DND-41 (cell line): Measurements from ENCODE around the gene TBC1D21.

Experiments
- ATAC-seq: fragments of 200-7000 bp; cut with Tn5 transposase; 3 replicates; pipeline ENCODE4 v1.9.1; 2021; ENCODE audit warnings: low read depth; ENCODE audit not compliant: insufficient read depth
- DNase-seq: peaks from one replicate; pipeline ENCODE4 v3.0.0-alpha.2; 2020
- H2AFZ ChIP-seq: 2 replicates; pipeline ENCODE4 v1.6.0; 2012; ENCODE audit warnings: low read depth, low read length
- H3K27ac ChIP-seq: 2 replicates; pipeline ENCODE4 v1.5.1; 2012; ENCODE audit warnings: low read length, inconsistent platforms
- H3K27me3 ChIP-seq: fragments of 200-600 bp; sonication (generic); 2 replicates; pipeline ENCODE4 v1.6.0; 2012; ENCODE audit warnings: low read length, mild to moderate bottlenecking, inconsistent platforms; ENCODE audit not compliant: insufficient read depth, poor library complexity
- H3K36me3 ChIP-seq: 2 replicates; pipeline ENCODE4 v1.5.1; 2012; ENCODE audit warnings: low read length, inconsistent platforms; ENCODE audit not compliant: insufficient read depth
- H3K4me1 ChIP-seq: 2 replicates; pipeline ENCODE4 v1.5.1; 2012; ENCODE audit warnings: mild to moderate bottlenecking, low read length; ENCODE audit not compliant: insufficient read depth
- H3K4me2 ChIP-seq: 2 replicates; pipeline ENCODE4 v1.6.0; 2012; ENCODE audit warnings: mild to moderate bottlenecking, moderate library complexity, low read length, inconsistent platforms; ENCODE audit not compliant: insufficient read depth
- H3K4me3 ChIP-seq, 2 experiments: fragments of 200-600 bp in 1 of 2; shearing (Covaris generic) in 1 of 2; 2 replicates each; pipeline ENCODE4 v1.5.1; 2012 to 2016; ENCODE audit warnings: inconsistent platforms in 2 of 2, low read length in 2 of 2, mild to moderate bottlenecking in 2 of 2, low read depth in 1 of 2, moderate library complexity in 1 of 2
- H3K79me2 ChIP-seq: 2 replicates; pipeline ENCODE4 v1.6.0; 2012; ENCODE audit warnings: low read length, inconsistent platforms; ENCODE audit not compliant: insufficient read depth
- H3K9ac ChIP-seq: 2 replicates; pipeline ENCODE4 v1.6.0; 2012; ENCODE audit warnings: low read depth, mild to moderate bottlenecking, inconsistent platforms, low read length, moderate library complexity
- H3K9me3 ChIP-seq: 2 replicates; pipeline ENCODE4 v1.5.1; 2012; ENCODE audit warnings: low read length, moderate library complexity, mild to moderate bottlenecking, inconsistent platforms; ENCODE audit not compliant: insufficient read depth, severe bottlenecking
- H4K20me1 ChIP-seq: 2 replicates; pipeline ENCODE4 v1.6.0; 2012; ENCODE audit warnings: low read length; ENCODE audit not compliant: insufficient read depth
- EZH2 ChIP-seq: IDR thresholded peaks from 3 replicates; pipeline ENCODE4 v1.6.1; 2012; ENCODE audit warnings: borderline replicate concordance, low read depth, mild to moderate bottlenecking, moderate library complexity, low read length, inconsistent platforms; ENCODE audit not compliant: severe bottlenecking
- TF ChIP-seq, protein P1 (sequence below): IDR thresholded peaks from 2 replicates; pipeline ENCODE4 v1.5.1; 2012; ENCODE audit warnings: borderline replicate concordance, low read length, moderate library complexity, mild to moderate bottlenecking; ENCODE audit not compliant: poor library complexity, severe bottlenecking; ENCODE audit errors: extremely low read depth

The TBC1D21 gene

DNA sequence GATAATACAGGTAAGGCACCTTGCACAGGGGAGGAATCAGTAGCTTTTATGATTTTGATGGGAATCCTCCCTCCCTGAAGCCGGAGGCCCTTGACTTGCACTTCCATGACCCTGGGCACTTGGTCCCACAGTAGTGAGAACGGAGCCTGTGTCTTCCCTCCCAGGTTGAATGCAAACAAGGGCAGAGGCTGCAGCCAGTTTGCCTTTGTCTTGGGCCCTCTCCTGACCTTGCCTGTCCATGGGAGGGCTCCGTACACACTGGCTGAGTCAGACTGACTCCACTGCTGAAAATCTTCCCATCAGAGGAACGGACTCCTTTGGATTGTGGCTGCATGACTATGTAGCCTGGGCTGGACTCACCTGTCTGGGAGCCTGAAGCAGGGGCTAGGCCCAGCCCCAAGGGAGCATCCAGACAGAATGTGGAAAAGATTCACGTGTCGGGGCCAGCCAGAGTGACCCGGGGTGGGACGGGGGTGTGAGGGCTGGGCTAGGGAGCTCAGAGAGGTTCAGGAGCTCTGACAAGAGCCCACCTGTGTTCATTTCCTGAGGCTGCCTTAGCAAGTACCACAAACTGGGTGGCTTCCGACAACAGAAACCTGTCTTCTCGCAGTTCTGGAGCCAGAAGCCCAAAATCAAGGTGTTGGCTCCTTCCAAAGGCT, 9.5 kb downstream of the TBC1D21 start:
- H3K4me3 ChIP-seq: no peak overlapping the region
- H2AFZ ChIP-seq: no peak overlapping the region
- H3K27ac ChIP-seq: no peak overlapping the region
- no peaks in the 10 kb centered on the region for H4K20me1 ChIP-seq
- no peak overlapping the region for H3K9ac ChIP-seq
- H3K36me3 ChIP-seq: no peaks in the 10 kb centered on the region
- no peak for ATAC-seq
- TF ChIP-seq EZH2: no peak
- TF ChIP-seq, protein P1, sequence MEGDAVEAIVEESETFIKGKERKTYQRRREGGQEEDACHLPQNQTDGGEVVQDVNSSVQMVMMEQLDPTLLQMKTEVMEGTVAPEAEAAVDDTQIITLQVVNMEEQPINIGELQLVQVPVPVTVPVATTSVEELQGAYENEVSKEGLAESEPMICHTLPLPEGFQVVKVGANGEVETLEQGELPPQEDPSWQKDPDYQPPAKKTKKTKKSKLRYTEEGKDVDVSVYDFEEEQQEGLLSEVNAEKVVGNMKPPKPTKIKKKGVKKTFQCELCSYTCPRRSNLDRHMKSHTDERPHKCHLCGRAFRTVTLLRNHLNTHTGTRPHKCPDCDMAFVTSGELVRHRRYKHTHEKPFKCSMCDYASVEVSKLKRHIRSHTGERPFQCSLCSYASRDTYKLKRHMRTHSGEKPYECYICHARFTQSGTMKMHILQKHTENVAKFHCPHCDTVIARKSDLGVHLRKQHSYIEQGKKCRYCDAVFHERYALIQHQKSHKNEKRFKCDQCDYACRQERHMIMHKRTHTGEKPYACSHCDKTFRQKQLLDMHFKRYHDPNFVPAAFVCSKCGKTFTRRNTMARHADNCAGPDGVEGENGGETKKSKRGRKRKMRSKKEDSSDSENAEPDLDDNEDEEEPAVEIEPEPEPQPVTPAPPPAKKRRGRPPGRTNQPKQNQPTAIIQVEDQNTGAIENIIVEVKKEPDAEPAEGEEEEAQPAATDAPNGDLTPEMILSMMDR: no peak
- no peaks in the 10 kb centered on the region for H3K79me2 ChIP-seq
- H3K4me2 ChIP-seq: no peak overlapping the region
- H3K27me3 ChIP-seq: no peaks in the 10 kb centered on the region
- no peaks in the 10 kb centered on the region for H3K9me3 ChIP-seq
- DNase-seq: no peak
- no peaks in the 10 kb centered on the region for H3K4me1 ChIP-seq

DNA sequence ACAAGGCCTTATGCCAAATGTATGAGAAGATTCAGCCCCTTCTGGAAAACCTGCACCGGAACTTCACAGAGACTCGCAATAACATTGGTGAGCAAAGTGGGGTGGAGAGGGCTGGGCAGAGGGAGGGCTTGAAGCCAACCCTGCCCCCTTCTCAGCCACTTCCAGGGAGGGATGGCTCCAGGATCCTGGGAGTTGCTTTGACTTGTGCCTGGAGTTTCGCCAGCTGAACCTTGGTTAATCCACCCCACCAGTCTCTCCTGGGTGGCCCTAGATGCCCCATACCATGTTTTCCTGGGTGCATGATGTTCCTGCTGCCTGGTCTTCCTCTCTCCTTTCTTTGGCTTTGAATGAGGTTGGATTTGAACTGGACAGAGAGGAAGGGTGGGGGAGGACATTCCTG, 10.8 kb downstream of the TBC1D21 start:
- no peak overlapping the region for H2AFZ ChIP-seq
- no peak for TF ChIP-seq EZH2
- TF ChIP-seq, protein P1: no peak
- no peaks in the 10 kb centered on the region for H3K27me3 ChIP-seq
- no peaks in the 10 kb centered on the region for H3K79me2 ChIP-seq
- no peak overlapping the region for H3K9ac ChIP-seq
- H3K4me2 ChIP-seq: no peak overlapping the region
- H4K20me1 ChIP-seq: no peaks in the 10 kb centered on the region
- DNase-seq (no peak), ATAC-seq (no peak)
- H3K27ac ChIP-seq: no peak overlapping the region
- no peaks in the 10 kb centered on the region for H3K36me3 ChIP-seq
- H3K4me3 ChIP-seq: no peak overlapping the region
- H3K4me1 ChIP-seq: no peaks in the 10 kb centered on the region
- H3K9me3 ChIP-seq: no peaks in the 10 kb centered on the region

DNA sequence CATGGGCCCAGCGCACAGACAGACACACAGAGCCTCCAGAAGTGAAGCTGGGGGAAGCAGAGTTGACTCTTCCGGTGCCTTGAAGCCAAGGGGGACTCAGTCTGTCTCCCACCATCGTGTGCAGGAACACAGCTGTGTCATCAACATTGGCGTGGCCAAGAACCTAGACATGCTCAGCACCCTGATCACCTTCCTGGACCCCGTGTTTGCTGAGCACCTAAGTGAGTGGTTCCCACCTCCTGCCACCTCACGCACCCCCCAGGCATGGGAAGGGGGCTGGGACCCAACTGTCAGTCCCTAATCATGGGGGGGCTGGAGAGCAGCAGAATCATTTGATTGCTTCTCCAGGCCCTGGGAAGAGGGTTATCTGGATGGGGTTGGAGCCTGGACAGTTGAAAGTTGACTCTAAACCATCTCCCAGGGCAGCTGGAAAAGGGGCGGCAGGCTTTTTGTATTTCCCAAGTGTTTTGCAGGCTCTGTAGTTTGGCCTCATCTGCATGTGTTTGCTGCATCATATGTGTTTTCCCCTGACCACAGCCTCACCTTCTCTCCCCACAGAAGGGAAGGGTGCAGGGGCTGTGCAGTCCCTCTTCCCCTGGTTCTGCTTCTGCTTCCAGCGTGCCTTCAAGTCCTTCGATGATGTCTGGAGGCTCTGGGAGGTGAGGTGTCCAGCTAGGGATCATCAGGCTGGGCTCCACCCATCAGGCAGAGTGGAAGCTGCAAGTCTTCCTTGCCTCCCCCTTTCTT, 12.8 kb downstream of the TBC1D21 start:
- Histone ChIP-seq H3K9me3 (no peaks in the 10 kb centered on the region), H4K20me1 (no peaks in the 10 kb centered on the region), H3K4me1 (no peaks in the 10 kb centered on the region), H3K79me2 (no peaks in the 10 kb centered on the region), H3K4me2 (no peak overlapping the region), H3K36me3 (no peaks in the 10 kb centered on the region), H2AFZ (no peak overlapping the region), H3K27ac (no peak overlapping the region), H3K9ac (no peak overlapping the region), H3K27me3 (no peaks in the 10 kb centered on the region), H3K4me3 (no peak overlapping the region)
- DNase-seq (no peak), ATAC-seq (no peak)
- TF ChIP-seq, protein P1: no peak
- TF ChIP-seq EZH2: no peak
